ENCODE results near the gene AGBL4. TPM values are rescaled to one million over a fixed set of nuclear protein-coding genes. Genes with fewer than 3 reads are reported as not detected.
A peak's percentile ranks its signal among the peaks of the same experiment; 100 is the strongest.

Gene AGBL4
- total RNA-seq, 1 donor from 2014 or later = 3.1 TPM

GRCh38 chr1:48500541-48501450, 1523.0 kb downstream of the AGBL4 start:
- Mint-ChIP-seq H3K27ac (no peak overlapping the region), H3K27me3 (peaks cover 17% of the 10 kb centered on the region), H3K4me1 (ENCODE audit: low read depth) (peaks cover 2% of the 10 kb centered on the region), H3K4me3 (ENCODE audit: low read depth) (no peak overlapping the region), H3K9me3 (ENCODE audit: low read depth) (no peaks in the 10 kb centered on the region), H3K36me3 (ENCODE audit: insufficient read depth) (no peaks in the 10 kb centered on the region)
- TF ChIP-seq, protein P1, sequence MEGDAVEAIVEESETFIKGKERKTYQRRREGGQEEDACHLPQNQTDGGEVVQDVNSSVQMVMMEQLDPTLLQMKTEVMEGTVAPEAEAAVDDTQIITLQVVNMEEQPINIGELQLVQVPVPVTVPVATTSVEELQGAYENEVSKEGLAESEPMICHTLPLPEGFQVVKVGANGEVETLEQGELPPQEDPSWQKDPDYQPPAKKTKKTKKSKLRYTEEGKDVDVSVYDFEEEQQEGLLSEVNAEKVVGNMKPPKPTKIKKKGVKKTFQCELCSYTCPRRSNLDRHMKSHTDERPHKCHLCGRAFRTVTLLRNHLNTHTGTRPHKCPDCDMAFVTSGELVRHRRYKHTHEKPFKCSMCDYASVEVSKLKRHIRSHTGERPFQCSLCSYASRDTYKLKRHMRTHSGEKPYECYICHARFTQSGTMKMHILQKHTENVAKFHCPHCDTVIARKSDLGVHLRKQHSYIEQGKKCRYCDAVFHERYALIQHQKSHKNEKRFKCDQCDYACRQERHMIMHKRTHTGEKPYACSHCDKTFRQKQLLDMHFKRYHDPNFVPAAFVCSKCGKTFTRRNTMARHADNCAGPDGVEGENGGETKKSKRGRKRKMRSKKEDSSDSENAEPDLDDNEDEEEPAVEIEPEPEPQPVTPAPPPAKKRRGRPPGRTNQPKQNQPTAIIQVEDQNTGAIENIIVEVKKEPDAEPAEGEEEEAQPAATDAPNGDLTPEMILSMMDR (IDR thresholded peaks at IDR 0.05; ENCODE audit: unreplicated experiment) = no peak
- no peak for DNase-seq (ENCODE audit: low spot score, unreplicated experiment)

- no peak for DNase-seq (ENCODE audit: low spot score, unreplicated experiment)
- H3K36me3 Mint-ChIP-seq (ENCODE audit: insufficient read depth) = no peaks in the 10 kb centered on the region
- H3K4me1 Mint-ChIP-seq (ENCODE audit: low read depth) = peaks cover 3% of the 10 kb centered on the region
- no peak overlapping the region for H3K27ac Mint-ChIP-seq
- TF ChIP-seq, protein P1 (IDR thresholded peaks at IDR 0.05; ENCODE audit: unreplicated experiment) = no peak
- no peak overlapping the region for H3K4me3 Mint-ChIP-seq (ENCODE audit: low read depth)
- peaks cover 17% of the 10 kb centered on the region for H3K27me3 Mint-ChIP-seq
- H3K9me3 Mint-ChIP-seq (ENCODE audit: low read depth) = no peaks in the 10 kb centered on the region
Observed at GRCh38 chr1:48499211-48499735, 1524.5 kb downstream of the AGBL4 start.

DNA sequence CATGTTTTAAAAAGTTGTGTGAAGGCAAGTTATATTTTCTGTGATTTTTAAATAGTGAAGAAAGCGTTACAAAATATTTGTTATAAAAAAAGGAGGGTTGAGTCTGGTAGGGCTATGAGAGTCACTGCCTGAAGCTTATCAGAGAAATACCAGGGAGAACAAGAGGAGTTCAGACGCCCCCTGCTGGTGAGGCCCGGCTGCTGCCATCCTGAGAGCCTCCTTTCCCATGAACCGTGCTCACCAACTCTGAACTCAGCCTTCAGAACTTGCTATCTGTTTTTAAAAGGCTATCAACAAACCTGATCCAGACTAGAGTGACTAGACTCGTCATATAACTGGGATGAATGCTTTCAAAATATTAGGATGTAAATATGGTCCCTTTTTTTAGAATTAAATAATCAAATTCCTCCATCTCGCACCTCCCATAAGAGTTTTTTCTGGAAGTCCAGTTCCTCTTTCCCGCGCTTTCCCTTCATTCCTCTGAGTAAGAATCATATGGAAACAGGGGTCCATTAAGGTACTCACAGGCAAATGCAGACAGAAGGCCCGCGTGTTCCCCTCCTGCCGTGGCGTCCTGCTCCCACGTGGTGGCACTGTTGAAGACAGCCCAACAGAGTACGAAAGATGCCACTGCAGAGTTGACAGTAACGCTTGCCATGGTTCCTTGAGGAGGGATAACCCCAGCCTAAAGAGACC, 1525.5 kb downstream of the AGBL4 start:
- Mint-ChIP-seq H3K27me3 (peaks cover 17% of the 10 kb centered on the region), H3K36me3 (ENCODE audit: insufficient read depth) (no peaks in the 10 kb centered on the region), H3K27ac (no peak overlapping the region), H3K4me1 (ENCODE audit: low read depth) (peaks cover 8% of the 10 kb centered on the region), H3K4me3 (ENCODE audit: low read depth) (no peak overlapping the region), H3K9me3 (ENCODE audit: low read depth) (no peaks in the 10 kb centered on the region)
- TF ChIP-seq, protein P1 (IDR thresholded peaks at IDR 0.05; ENCODE audit: unreplicated experiment) = peak; percentile 88
- peak; percentile 73 for DNase-seq (ENCODE audit: low spot score, unreplicated experiment)

DNA sequence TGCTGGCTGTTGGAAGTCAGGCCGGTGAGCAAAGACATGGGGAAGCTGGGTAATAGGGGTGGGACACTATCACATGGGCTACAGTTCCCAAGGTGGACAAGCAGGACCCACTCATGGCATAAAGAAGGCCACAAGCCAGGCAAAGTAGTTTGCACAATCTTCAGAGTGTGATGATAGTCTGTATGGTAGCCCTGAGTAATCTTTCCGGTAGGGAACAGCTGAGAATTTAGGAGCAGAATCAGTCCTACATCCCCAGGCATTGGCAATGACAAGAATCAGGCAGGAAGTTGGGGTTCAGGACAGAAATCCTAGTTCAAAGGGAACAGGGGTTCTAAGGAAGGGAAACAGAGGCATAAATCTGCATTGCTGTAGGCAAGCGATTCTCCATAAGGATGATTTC, 1527.8 kb downstream of the AGBL4 start:
- Mint-ChIP-seq H3K4me3 (ENCODE audit: low read depth) (no peak overlapping the region), H3K4me1 (ENCODE audit: low read depth) (peaks cover 8% of the 10 kb centered on the region), H3K36me3 (ENCODE audit: insufficient read depth) (no peaks in the 10 kb centered on the region), H3K27ac (no peak overlapping the region), H3K9me3 (ENCODE audit: low read depth) (no peaks in the 10 kb centered on the region), H3K27me3 (peaks cover 29% of the 10 kb centered on the region)
- DNase-seq (ENCODE audit: low spot score, unreplicated experiment) = no peak
- TF ChIP-seq, protein P1 (IDR thresholded peaks at IDR 0.05; ENCODE audit: unreplicated experiment) = no peak

- peaks cover 35% of the 10 kb centered on the region for H3K27me3 Mint-ChIP-seq
- H3K36me3 Mint-ChIP-seq (ENCODE audit: insufficient read depth) = no peaks in the 10 kb centered on the region
- H3K4me3 Mint-ChIP-seq (ENCODE audit: low read depth) = no peak overlapping the region
- no peak overlapping the region for H3K27ac Mint-ChIP-seq
- DNase-seq (ENCODE audit: low spot score, unreplicated experiment) = no peak
- H3K9me3 Mint-ChIP-seq (ENCODE audit: low read depth) = no peaks in the 10 kb centered on the region
- peaks cover 8% of the 10 kb centered on the region for H3K4me1 Mint-ChIP-seq (ENCODE audit: low read depth)
- TF ChIP-seq, protein P1 (IDR thresholded peaks at IDR 0.05; ENCODE audit: unreplicated experiment) = no peak
Observed at GRCh38 chr1:48495166-48495565, 1528.6 kb downstream of the AGBL4 start.
